IMR-90 (cell line): Measurements from ENCODE around the gene ARHGEF16.

Experiments
- BHLHE40 ChIP-seq: fragments of 150-350 bp; IDR thresholded peaks from 2 replicates; pipeline ENCODE4 v1.6.1; 2016; ENCODE audit warnings: mild to moderate bottlenecking, low read depth, low read length
- CEBPB ChIP-seq: IDR thresholded peaks from 2 replicates; pipeline ENCODE4 v1.6.1; 2012; ENCODE audit warnings: low read depth, low read length, improper control_type of control experiment
- CTCF ChIP-seq: conservative IDR thresholded peaks from 2 replicates; pipeline ENCODE4 v1.5.1; 2012; ENCODE audit warnings: mild to moderate bottlenecking, low read depth, low read length, improper control_type of control experiment
- ELK1 ChIP-seq: fragments of 150-350 bp; IDR thresholded peaks from 2 replicates; pipeline ENCODE4 v1.6.1; 2016; ENCODE audit warnings: low read depth, mild to moderate bottlenecking, low read length, moderate library complexity, borderline replicate concordance
- FOS ChIP-seq: fragments of 150-350 bp; IDR thresholded peaks from 2 replicates; pipeline ENCODE4 v1.6.1; 2016; ENCODE audit warnings: low read depth, low read length
- MAFK ChIP-seq: IDR thresholded peaks from 2 replicates; pipeline ENCODE4 v1.6.1; 2012; ENCODE audit warnings: low read depth, low read length, improper control_type of control experiment
- MAZ ChIP-seq: IDR thresholded peaks from 2 replicates; pipeline ENCODE4 v1.6.1; 2012; ENCODE audit warnings: low read depth, mild to moderate bottlenecking, low read length, improper control_type of control experiment, moderate library complexity, borderline replicate concordance
- NFE2L2 ChIP-seq: fragments of 150-350 bp; IDR thresholded peaks from 2 replicates; pipeline ENCODE4 v1.6.1; 2016; ENCODE audit warnings: low read depth, mild to moderate bottlenecking, low read length
- POLR2A ChIP-seq: IDR thresholded peaks from 2 replicates; pipeline ENCODE4 v1.6.1; 2012; ENCODE audit warnings: mild to moderate bottlenecking, low read depth, low read length
- RCOR1 ChIP-seq: IDR thresholded peaks from 2 replicates; pipeline ENCODE4 v1.6.1; 2012; ENCODE audit warnings: mild to moderate bottlenecking, low read length, improper control_type of control experiment; ENCODE audit not compliant: insufficient replicate concordance
- SMC3 ChIP-seq: fragments of 150-350 bp; IDR thresholded peaks from 2 replicates; pipeline ENCODE4 v1.6.1; 2016; ENCODE audit warnings: low read depth, mild to moderate bottlenecking, antibody characterized with exemption, low read length, moderate library complexity
- USF2 ChIP-seq: fragments of 150-350 bp; IDR thresholded peaks from 2 replicates; pipeline ENCODE4 v1.6.1; 2017; ENCODE audit warnings: mild to moderate bottlenecking, antibody characterized with exemption, low read length, low read depth

DNA sequence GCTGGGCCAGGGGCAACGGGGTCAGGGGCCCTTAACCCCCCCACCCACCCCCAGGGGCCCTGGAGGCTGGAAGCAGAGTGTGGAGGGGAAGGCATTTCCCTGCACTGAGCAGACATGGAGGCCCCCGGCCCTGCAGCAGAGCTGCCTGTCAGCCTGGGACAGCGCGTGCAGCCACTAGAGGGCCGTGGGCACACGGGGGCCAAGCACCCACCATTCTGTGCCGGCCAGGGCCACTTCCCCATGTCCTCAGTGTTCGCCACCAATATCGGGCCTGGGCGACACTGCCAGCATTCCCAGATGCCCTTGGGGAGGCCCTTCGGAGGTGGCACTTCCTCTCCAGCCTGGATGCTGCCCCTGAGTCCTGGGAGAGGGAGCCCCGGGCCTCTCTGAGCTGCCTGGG lies 23.2 kb upstream of the ARHGEF16 start:
- TF ChIP-seq RCOR1: no peak
- TF ChIP-seq CTCF: 0 out of 2 replicates have a peak, but pooled peaks have one; percentile 21
- no peak for TF ChIP-seq POLR2A
- TF ChIP-seq MAZ: no peak
- TF ChIP-seq MAFK: no peak
- TF ChIP-seq ELK1: no peak
- no peak for TF ChIP-seq FOS
- TF ChIP-seq BHLHE40: no peak
- TF ChIP-seq USF2: no peak
- TF ChIP-seq NFE2L2: no peak
- TF ChIP-seq SMC3: no peak
- TF ChIP-seq CEBPB: no peak
